NK-92 treated with Interleukin-12 subunit alpha and Interleukin-12 subunit beta, amount 100 ng/mL, for 24 hours (cell line): ENCODE results near the gene ZBTB5.
"Not testable (repeated sequence)": the region's sequence is repeated elsewhere in the genome, so short reads cannot be mapped to it uniquely, and the experiment has no call there.

Experiments used
- DNase-seq: peaks from one replicate; lab custom pipeline; 2025; lab: John Stamatoyannopoulos, UW

Gene ZBTB5

GRCh38 chr9:37452611-37453010, 12.6 kb downstream of the ZBTB5 start:
- no peak for DNase-seq

- no peak for DNase-seq
These were observed 13.6 kb downstream of the ZBTB5 start for GRCh38 chr9:37451628-37452027.

GRCh38 chr9:37449862-37450632, 15.2 kb downstream of the ZBTB5 start:
- DNase-seq = no peak

GRCh38 chr9:37447111-37447510, 18.1 kb downstream of the ZBTB5 start:
- no peak for DNase-seq

GRCh38 chr9:37446401-37446800, 18.8 kb downstream of the ZBTB5 start:
- DNase-seq = no peak

- no peak for DNase-seq
These were observed 19.4 kb downstream of the ZBTB5 start for GRCh38 chr9:37445832-37446231.

GRCh38 chr9:37444890-37445289, 20.4 kb downstream of the ZBTB5 start:
- no peak for DNase-seq

- DNase-seq = no peak
These were observed 21.7 kb downstream of the ZBTB5 start for GRCh38 chr9:37443566-37443965.

- DNase-seq = no peak
These were observed 22.7 kb downstream of the ZBTB5 start for GRCh38 chr9:37442556-37442955.

- no peak for DNase-seq
These were observed 23.4 kb downstream of the ZBTB5 start for GRCh38 chr9:37441776-37442370.

- DNase-seq = no peak
These were observed 26.9 kb downstream of the ZBTB5 start for GRCh38 chr9:37438359-37438758.

GRCh38 chr9:37437621-37438020, 27.6 kb downstream of the ZBTB5 start:
- DNase-seq = no peak

GRCh38 chr9:37437010-37437409, 28.2 kb downstream of the ZBTB5 start:
- DNase-seq = no peak

- no peak for DNase-seq
These were observed 28.7 kb downstream of the ZBTB5 start for GRCh38 chr9:37436540-37436939.

GRCh38 chr9:37433867-37434371, 31.3 kb downstream of the ZBTB5 start:
- no peak for DNase-seq

GRCh38 chr9:37432020-37432419, 33.2 kb downstream of the ZBTB5 start:
- no peak for DNase-seq

GRCh38 chr9:37430841-37431597, 34.2 kb downstream of the ZBTB5 start:
- DNase-seq = no peak

- no peak for DNase-seq
These were observed 35.6 kb downstream of the ZBTB5 start for GRCh38 chr9:37429441-37430285.

GRCh38 chr9:37428345-37428744, 36.9 kb downstream of the ZBTB5 start:
- no peak for DNase-seq

- DNase-seq = no peak
These were observed 38.4 kb downstream of the ZBTB5 start for GRCh38 chr9:37426846-37427245.

- DNase-seq = not testable (repeated sequence)
These were observed 38.8 kb downstream of the ZBTB5 start for GRCh38 chr9:37426431-37426830.

- DNase-seq = no peak
These were observed 39.9 kb downstream of the ZBTB5 start for GRCh38 chr9:37425298-37425752.
